Activated CD4-positive, alpha-beta T cell treated with anti-CD3 and anti-CD28 coated beads for 48 hours (primary cell): ENCODE results near the gene TAGLN2.

ENCODE experiments used
- DNase-seq: peaks from one replicate; pipeline ENCODE4 v3.0.0-alpha.2; 2020

Gene TAGLN2

GRCh38 chr1:159924791-159925718 lies at the start of gene TAGLN2:
Gene TAGLN2 (minus strand): TSS chr1:159925507. CDS start chr1:159920509, 4,998 bp downstream.
- peak; percentile 93 for DNase-seq

- DNase-seq, result no peak
Measured at GRCh38 chr1:159974350-159974965, 49.2 kb upstream of the TAGLN2 start.

DNA sequence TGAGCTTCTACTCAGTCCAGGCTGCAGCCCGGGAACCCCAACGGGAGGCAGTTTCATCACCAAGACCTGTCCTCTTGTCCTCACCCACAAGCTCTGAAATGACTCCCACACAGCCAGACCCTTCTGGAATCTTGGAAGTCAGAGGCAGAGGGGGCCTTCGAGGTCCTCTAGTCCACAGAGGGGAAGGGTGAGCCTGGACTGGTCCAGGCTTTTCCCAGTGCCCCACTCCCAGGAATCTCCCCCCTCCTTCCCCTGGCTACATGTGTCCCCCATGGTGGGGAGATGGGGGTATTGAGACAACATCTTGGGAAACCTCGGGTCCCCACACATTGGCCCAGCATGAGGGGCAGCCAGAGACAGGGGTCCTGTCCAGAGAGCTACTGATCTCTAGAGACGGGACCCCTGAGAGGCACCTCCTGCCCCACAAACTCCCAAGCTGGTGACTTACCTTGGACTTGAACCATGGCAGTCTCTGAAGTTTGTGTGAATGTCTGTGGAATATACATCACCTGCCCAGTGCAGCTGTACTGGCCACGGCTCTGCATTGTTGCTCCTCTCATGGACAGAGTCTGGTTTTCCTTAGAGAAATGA lies 48.1 kb upstream of the TAGLN2 start:
- DNase-seq, result no peak

DNA sequence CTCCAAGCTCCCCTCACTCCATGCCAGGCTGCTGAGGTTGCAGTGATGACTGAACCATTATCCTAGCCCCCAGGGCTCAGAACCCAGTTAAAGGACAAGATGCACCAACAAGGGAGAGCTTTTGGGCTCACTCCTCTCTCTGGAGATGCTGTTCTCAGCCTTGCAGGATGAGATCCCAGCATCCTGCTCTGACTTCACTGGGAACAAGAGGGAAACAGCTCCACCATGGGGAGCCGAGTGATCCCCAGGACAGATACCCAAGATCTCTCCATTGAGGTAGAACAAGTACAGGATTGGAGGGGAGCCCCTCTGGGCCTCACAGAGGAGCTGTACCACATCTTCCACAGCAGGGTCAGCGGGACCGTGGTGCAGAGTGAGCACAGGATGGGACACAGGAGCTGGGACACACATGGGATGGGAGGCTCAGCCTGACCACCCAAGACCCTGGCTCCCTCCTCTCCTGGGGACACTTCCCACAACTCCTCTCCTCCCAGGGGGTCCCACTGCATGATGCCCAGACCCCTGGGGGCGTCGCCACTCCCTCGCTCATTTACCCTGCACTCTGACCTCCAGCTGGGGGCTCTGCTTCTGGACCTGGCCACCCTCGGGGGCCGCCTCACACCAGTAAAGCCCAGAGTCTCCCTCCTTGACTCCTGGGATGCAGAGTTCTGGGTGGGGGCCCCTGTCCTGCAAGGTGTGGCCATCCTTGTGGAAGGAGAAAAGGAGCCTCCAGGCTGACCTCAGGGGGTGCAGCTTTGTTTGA lies 47.3 kb upstream of the TAGLN2 start:
- DNase-seq, result no peak

DNA sequence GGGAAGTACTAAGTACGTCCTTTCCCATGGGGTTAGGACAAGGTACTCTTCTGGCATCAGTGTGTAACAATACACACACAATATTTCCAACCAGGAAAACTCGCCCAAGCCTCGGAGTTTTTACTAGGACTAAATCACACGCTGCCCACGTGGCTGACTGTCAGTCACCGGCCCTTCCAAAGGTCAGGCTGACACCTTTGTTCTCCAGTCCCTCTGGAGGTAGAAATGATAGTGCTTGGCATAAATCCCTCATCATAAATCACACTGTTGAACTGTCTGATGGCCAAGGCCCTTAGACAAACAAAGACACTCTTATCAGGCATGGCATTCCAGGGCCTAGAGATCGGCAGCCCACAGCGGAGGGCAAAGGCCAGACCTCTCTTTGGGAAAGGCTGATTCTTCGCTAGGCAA lies 45.6 kb upstream of the TAGLN2 start:
- DNase-seq, result no peak

GRCh38 chr1:159968901-159969300 lies 43.6 kb upstream of the TAGLN2 start:
- DNase-seq, result no peak

DNA sequence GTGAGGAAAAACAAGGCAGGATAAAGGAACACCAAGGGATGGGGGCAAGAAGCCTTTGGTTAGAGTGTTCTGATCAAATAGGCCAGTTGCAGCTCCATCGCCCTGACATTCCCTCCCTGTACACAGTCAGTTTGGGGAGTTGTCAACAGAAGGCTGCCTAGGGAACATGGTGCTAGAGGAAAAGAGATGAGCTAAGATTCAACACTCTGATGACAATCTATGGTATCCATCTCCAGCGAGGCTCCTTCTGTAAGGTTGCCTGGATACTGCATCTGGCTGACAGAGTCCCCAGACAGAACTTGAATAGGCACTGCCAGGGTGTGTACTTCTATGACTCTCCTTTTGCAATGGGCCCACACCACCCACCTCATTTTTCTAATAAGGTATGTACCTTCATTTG lies 40.0 kb upstream of the TAGLN2 start:
- DNase-seq, result no peak

- no peak for DNase-seq
Measured at GRCh38 chr1:159964144-159964543, 38.8 kb upstream of the TAGLN2 start.

- no peak for DNase-seq
Measured at GRCh38 chr1:159962176-159962575, 36.9 kb upstream of the TAGLN2 start.

- DNase-seq, result no peak
Measured at GRCh38 chr1:159961636-159962035, 36.3 kb upstream of the TAGLN2 start.

DNA sequence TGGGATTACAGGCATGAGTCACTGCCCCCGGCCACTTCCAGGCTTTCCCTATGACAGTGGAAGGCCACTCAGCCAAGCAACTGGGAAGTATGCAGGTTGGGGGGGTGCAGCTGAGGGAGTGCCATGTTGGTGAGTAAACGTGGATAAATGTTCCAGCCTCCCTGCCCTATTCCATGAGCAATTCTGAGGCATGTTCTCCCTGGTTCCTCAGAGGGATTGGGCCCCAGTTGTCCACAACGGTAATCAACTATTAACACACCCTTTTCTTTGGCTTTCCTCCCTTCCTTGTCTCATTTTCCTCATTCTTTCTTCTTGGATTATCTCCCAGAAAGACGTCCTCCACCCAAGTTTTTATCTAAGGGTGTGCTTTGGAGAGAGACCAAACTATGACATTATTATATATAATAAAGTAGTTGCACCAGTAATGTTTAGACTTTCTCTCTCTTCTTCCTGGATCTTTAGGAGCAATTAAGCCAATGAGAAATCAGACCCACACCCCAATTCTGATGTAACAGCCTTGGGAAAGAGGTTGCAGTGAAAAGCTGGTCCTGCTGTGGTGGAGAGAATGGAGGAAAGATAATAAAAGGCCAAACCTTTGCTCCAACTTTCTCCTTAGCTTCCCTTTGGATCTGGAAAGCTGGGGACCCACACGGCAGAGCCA lies 35.5 kb upstream of the TAGLN2 start:
- DNase-seq, result no peak

DNA sequence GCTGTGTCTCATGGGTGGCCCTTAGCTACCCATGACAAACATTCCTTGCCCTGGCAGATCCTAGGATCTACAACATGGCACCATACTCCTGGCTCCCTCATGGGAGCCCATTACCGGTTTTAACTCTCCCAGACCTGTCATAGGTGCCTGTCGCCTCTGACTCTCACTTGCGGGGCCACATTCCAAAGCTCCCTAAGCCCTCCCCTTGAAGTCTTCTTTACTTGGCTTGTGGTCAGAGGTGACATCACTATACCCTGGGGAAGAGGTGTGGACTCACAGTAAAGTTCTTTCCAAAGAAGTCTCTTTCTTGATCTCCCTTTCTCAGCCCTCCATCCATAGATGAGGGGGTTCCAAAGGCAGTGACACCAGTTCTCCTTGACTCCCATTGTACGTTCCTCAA lies 34.1 kb upstream of the TAGLN2 start:
- DNase-seq, result no peak

DNA sequence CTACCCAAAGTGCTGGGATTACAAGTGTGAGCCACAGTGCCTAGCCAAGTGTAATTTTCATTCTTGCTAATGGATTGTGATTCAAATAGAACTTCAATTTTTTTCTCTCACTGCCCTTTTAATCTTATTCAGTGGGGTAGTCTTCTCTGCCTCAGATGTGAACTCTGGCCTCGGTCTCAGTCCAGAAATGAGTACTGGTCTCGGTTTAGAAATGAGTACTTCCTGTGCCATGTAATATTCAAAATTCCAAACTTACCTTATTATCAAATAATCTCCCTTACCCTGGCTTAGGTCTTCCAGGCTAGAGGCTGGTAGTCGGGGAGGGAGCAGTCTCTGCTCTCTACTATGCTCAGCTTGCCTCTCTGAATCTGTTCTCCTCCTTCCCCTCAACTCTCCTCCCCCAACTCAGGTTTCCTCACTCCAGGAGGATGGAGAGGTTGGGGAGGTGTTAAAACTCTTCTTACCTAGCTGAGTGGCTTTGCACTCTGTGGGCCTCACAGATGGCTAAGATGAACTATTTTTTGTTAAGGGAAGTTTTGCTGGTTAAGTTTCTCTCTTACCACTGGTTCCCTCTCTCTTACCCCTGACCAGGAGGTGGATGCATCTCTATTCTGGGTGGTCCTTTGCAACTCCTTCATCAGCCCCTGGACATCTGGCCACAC lies 33.5 kb upstream of the TAGLN2 start:
- DNase-seq, result no peak

- no peak for DNase-seq
Measured at GRCh38 chr1:159957824-159958268, 32.5 kb upstream of the TAGLN2 start.

- no peak for DNase-seq
Measured at GRCh38 chr1:159955456-159955855, 30.1 kb upstream of the TAGLN2 start.

DNA sequence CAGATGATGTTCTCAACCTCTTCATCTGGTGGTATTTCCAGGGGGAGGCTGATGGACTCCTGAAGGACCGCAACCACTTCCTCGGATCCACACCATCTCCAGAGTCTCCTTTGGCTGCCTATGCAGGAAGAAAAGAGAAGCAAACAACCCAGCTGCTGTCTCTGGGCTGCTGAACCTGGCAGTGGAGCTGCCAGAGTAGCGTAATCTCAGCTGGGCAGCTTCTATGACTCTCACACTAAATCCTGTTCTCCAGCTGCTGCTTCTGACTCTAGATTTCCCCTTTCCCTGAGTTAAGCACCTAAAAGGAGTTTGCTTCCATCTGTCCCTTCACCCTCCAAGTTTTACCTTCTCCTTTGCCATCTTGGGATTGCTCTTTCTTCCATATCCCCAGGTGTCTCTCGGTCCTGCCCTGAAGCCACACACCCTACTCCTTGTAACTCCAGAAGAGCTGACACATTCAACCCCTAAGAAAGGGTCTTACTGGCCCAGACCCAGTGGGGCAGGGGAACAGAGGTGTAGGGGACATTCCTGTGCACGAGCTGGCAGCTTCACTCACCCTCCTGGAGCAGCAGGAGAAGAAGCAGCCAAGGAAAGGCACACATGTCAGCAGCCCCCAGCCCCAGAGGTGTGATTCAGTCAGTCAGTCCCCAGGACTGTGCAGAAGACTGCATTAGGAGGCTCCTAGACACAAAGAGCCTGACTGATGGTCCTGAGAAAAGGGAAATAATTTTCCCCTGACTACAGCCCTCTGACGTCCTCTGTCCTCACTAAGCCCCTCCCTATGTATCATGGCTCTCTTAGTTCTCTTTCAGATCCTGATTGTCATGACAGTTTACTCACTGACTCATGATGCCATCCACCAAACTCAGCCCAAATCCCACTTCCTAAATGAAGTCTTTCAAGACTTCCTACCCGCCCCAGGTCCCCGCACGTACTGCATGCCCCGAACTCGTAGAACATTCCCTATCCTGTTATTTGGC lies 28.5 kb upstream of the TAGLN2 start, which contains the start of gene SLAMF9:
TSS of gene SLAMF9 (minus strand) at position 702 of the 980 bp plus-strand sequence. CDS start at position 602, 100 bp downstream.
- no peak for DNase-seq

- no peak for DNase-seq
Measured at GRCh38 chr1:159952932-159953331, 27.6 kb upstream of the TAGLN2 start.

GRCh38 chr1:159951551-159951950 lies 26.2 kb upstream of the TAGLN2 start:
- DNase-seq, result no peak

DNA sequence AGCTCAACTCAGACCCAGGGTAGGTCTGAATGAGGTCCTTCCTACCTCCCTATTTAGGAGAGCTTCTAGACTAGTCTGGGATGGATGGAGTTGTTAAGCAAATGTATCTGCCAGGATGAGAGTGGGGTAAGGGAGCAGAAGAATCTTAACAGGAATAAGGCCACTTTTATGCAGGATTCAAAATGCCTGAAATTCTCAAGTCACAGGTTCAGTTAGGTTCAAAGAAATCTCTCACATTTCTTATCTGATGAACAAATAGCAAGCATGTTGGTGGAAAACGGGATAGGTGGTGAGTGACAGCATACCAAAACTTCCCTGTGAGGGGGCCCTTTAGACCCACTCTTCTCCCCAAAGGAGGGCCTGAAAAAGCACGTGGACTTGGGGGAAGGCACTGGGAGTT lies 25.7 kb upstream of the TAGLN2 start:
- no peak for DNase-seq

GRCh38 chr1:159949981-159950381 lies 24.7 kb upstream of the TAGLN2 start:
- no peak for DNase-seq

DNA sequence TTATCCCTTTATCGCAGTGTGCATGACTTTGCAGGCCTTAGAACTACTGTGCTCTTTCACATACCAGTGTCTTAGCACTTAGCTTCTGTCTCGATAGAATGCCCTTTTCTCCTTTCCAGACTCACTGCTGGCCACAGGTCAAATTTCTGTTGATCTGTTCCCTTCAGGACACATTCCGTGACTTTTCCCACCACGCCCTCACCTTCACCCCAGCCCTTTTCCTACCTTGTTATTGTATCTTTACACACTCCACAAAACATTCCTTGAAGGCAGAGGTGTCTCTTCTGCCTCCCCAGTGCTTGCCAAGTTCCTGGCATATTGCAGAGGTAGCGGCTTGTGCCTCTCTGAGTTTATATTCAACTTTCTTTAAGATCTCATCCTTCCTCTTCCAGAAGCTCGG lies 23.8 kb upstream of the TAGLN2 start:
- DNase-seq, result no peak
